Prostate gland (tissue), 2 donors: ENCODE results near the gene DGKB.

Experiments used
- CTCF ChIP-seq, 4 experiments: fragments of 200-600 bp in 2 of 4; fragments of 450-650 bp in 2 of 4; sonication (generic) in 2 of 4; IDR thresholded peaks; 1 replicate in 3 of 4; 2 replicates in 1 of 4; pipeline ENCODE4 v1.5.1; 2016 to 2019; ENCODE audit warnings: antibody characterized with exemption in 4 of 4, mild to moderate bottlenecking in 2 of 4, moderate library complexity in 2 of 4
- POLR2A ChIP-seq: fragments of 450-650 bp; IDR thresholded peaks from one replicate; pipeline ENCODE4 v1.6.1; 2016; ENCODE audit warnings: antibody characterized with exemption, mild to moderate bottlenecking
- POLR2AphosphoS5 ChIP-seq: sonication (generic); formaldehyde crosslinking; IDR thresholded peaks from one replicate; pipeline ENCODE4 v1.6.1; 2017; ENCODE audit warnings: antibody characterized with exemption

DNA sequence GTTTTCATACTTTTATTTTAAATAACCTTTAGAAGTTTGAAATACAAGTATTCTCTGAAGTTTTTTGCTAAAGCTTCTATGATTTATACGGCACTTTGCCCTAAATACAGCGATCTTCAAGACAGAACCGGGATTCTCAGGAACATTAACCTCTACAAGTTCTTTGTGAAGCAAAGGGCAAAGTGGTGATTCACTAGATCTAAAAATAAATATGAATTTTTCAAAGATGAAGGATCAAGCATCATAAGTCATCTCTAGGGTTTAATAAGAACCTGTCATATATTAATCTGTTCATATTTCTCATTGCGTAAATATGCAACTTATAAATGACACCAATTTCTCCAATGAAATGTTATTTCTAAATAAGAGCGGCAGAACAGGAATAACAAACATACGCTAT, 30.7 kb downstream of the DGKB start:
- TF ChIP-seq CTCF (IDR thresholded peaks at IDR 0.05): no peak
- TF ChIP-seq POLR2A: no peak
- no peak for TF ChIP-seq POLR2AphosphoS5
